HUES48 (cell line): ENCODE results near the gene TOX2.

Source experiments
- H3K27ac ChIP-seq: one replicate; pipeline ENCODE4 v1.7.0; 2013; ENCODE audit warnings: low read depth, low read length, inconsistent platforms
- H3K27me3 ChIP-seq: 2 replicates; pipeline ENCODE4 v1.6.1; 2013; ENCODE audit warnings: mild to moderate bottlenecking, low read length; ENCODE audit not compliant: control insufficient read depth, insufficient read depth
- H3K36me3 ChIP-seq: 2 replicates; pipeline ENCODE4 v1.6.1; 2013; ENCODE audit warnings: low read length; ENCODE audit not compliant: control insufficient read depth, insufficient read depth
- H3K4me1 ChIP-seq: 2 replicates; pipeline ENCODE4 v1.6.1; 2013; ENCODE audit warnings: mild to moderate bottlenecking, low read length; ENCODE audit not compliant: control insufficient read depth, insufficient read depth
- H3K4me3 ChIP-seq: 2 replicates; pipeline ENCODE4 v1.5.1; 2013; ENCODE audit warnings: mild to moderate bottlenecking, low read depth, low read length
- H3K9ac ChIP-seq: 2 replicates; pipeline ENCODE4 v1.6.1; 2013; ENCODE audit warnings: mild to moderate bottlenecking, low read depth, low read length, moderate library complexity
- H3K9me3 ChIP-seq: 2 replicates; pipeline ENCODE4 v1.6.1; 2013; ENCODE audit warnings: low read length; ENCODE audit not compliant: control insufficient read depth, insufficient read depth

Gene TOX2

DNA sequence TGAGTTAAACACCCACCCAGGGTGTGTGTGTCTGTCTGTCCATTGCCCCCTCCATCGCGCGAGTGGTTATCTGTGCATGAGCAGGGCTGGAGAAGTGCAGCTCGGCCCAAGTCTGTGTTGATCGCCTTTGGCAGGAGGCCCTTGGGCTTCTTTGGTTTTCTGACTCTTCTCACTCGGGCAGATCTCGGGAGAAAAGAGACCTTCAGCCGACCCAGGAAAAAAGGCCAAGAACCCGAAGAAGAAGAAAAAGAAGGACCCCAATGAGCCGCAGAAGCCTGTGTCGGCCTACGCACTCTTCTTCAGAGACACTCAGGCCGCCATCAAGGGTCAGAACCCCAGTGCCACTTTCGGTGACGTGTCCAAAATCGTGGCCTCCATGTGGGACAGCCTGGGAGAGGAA, 139.5 kb downstream of the TOX2 start:
- Histone ChIP-seq H3K27ac (no peak overlapping the region), H3K27me3 (no peaks in the 10 kb centered on the region), H3K4me3 (no peak overlapping the region), H3K4me1 (no peaks in the 10 kb centered on the region), H3K9me3 (no peaks in the 10 kb centered on the region), H3K9ac (no peak overlapping the region), H3K36me3 (no peaks in the 10 kb centered on the region)

DNA sequence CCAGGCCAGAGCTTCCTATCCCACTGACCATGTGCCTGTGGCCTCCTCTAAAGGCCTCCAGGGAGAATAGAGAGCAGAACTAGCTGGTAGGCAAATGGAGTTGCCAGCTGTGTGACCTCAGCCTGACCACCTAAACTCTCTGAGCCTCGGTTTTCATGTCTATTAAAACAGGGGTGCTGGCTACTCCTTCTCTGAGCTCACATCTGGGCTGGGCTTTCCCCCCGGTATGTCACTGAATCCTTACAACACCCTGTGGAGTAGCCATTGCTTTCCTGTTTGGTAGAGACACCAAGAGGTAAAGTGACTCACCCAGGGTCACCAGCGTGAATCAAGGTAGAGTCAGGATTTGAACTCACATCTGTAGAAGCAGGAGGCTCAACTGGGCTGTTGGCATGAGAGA, 140.2 kb downstream of the TOX2 start:
- H3K27me3 ChIP-seq, result no peaks in the 10 kb centered on the region
- H3K9ac ChIP-seq, result no peak overlapping the region
- no peak overlapping the region for H3K27ac ChIP-seq
- no peaks in the 10 kb centered on the region for H3K9me3 ChIP-seq
- H3K4me3 ChIP-seq, result no peak overlapping the region
- H3K4me1 ChIP-seq, result no peaks in the 10 kb centered on the region
- H3K36me3 ChIP-seq, result no peaks in the 10 kb centered on the region

DNA sequence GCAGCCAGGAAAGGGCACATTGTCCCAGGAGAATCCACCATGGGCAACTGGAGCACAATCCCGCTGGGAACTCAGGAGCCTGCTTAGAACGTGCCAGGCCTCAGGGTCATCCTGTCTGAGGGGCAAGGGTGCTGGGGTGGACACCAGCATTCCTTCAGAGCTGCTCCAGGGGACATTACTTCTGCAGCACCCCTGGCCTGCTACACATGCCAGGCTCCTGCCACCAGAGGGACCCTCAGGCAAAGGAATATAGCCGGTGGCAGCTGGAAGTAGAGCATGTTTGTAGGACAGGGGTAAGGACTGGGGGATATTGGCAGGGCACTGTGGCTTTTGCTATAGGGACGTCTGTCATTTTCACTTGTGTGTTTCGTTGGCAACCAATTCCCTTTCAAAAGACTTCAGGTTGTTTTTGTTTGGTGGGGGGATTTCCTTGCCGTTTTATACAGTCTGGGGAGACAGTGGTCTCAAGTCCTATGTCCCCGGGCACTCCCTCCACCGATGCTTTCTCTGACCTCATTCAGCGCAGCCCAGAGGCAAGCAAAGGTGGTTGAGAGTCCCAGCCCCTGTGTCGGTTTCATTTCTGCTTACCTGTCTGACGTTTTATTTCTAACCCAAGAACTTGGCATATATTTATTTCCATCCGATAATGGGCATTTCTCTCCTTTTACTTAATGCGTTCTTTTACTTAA, 141.5 kb downstream of the TOX2 start:
- H3K9ac ChIP-seq, result no peak overlapping the region
- H3K4me1 ChIP-seq, result no peaks in the 10 kb centered on the region
- no peaks in the 10 kb centered on the region for H3K36me3 ChIP-seq
- H3K4me3 ChIP-seq, result no peak overlapping the region
- H3K27me3 ChIP-seq, result no peaks in the 10 kb centered on the region
- no peaks in the 10 kb centered on the region for H3K9me3 ChIP-seq
- no peak overlapping the region for H3K27ac ChIP-seq

DNA sequence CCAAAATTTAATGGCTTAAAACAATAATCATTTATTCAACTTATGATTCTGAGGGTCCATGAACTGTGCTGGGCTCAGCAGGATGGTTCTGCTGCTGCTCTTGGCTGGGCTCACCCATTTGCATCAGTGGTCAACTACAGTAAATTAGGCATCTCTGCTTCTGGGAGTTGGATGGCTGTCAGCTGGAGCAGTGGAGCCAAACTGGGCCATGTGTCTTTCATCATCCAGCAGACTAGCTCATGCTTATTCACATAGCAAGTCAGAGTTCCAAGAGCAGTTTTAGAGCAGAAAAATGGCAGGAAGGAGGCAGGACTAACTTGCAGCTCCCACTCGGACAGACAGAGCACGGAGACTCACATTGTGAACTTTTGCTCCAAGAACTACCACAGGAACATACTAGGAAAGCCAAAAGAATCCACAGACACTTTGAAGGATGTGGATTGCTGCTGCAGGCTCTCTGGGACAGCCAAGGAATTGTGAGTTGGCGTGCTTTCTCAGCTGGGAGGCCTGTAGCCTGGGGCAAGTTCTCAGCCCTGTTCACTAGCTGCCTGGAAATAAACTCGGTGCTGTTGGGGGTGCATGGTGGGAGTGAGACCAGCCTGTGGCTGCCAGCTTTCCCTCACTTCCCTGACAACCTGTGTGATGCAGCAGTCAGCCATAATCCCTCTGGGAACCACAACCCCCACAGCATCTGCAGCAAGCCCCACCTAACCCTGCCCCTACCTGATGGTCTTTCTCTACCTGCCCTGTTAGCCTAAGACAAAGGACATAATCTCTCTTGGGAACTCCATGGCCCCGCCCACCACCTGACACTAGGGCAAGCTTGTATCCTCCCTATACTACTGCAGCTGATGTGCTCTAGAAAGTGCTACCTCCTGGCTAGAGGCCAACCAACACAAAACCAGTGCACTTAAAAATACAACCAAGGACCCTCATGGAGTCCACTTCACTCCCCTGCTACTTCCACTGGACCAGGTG, 143.3 kb downstream of the TOX2 start:
- H3K4me3 ChIP-seq, result no peak overlapping the region
- no peak overlapping the region for H3K9ac ChIP-seq
- no peaks in the 10 kb centered on the region for H3K36me3 ChIP-seq
- H3K27me3 ChIP-seq, result no peaks in the 10 kb centered on the region
- H3K9me3 ChIP-seq, result no peaks in the 10 kb centered on the region
- no peaks in the 10 kb centered on the region for H3K4me1 ChIP-seq
- no peak overlapping the region for H3K27ac ChIP-seq

DNA sequence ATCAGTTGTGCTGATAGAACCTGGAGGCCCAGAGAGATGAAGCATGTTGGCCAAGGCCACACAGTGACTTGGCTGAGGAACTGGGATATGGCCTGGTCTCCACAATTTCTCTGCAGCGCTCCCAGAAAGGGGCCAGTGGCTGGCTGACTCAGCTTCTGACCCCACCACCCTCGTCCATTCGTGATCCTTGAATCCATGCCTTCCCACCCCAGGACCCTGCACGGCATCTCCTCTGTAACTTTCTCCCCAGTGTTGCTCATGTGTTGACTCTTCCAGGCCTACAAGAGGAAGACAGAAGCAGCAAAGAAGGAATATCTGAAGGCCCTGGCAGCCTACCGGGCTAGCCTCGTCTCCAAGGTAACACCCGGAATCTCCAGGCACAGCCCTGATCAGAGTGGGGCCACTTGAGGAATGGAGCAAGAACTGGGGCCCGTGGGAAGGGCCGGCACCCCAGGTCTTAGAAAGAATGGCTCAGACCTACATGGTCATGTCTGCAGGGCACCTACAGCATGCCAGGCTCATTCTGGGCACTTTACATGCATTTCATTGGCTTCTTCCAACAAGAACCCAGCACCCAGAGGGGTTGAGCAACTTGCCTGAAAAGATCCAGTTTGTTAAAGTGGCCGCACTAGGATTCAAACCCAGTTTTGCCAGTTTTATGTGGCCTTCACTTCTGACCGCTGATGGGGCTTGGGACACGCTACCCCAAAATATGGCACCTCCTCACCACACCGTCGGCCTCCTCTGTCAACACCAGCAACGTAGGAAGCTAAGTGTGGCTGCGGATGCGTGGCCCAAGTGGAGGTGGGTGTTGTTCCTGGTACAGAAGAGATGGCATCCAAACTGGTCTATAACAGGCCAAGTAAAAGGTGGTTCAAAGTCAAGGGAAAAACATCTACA, 150.1 kb downstream of the TOX2 start:
- Histone ChIP-seq H3K9ac (no peak overlapping the region), H3K9me3 (no peaks in the 10 kb centered on the region), H3K36me3 (no peaks in the 10 kb centered on the region), H3K4me1 (no peaks in the 10 kb centered on the region), H3K27me3 (no peaks in the 10 kb centered on the region), H3K4me3 (no peak overlapping the region), H3K27ac (no peak overlapping the region)

DNA sequence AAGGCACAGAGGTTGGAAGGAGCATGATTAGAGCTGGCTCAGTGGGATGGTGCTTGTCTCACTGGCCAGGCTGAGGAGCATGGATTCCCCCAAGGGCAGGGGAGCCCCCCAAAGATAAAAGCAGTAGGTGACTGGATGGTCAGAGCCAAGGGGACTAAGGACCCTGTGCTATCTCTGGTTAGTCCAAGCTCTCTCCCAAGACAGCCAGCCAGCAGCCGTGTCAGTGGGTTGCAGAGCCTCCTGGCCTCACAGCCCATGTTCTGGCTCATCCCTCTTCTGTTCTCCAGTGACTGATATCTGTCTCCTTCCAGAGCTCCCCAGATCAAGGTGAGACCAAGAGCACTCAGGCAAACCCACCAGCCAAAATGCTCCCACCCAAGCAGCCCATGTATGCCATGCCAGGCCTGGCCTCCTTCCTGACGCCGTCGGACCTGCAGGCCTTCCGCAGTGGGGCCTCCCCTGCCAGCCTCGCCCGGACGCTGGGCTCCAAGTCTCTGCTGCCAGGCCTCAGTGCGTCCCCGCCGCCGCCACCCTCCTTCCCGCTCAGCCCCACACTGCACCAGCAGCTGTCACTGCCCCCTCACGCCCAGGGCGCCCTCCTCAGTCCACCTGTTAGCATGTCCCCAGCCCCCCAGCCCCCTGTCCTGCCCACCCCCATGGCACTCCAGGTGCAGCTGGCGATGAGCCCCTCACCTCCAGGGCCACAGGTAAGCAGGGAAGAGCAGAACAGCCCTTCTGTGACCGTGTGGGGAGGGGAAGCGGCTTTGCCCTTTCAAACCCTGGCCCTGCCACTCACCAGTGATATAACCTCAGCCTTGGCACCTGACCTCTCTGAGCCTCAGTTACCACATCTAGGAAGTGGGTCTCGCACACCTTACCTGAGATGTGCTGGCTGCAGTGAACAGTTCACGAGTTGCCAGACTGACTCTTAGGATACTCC, 151.0 kb downstream of the TOX2 start:
- no peaks in the 10 kb centered on the region for H3K36me3 ChIP-seq
- no peak overlapping the region for H3K4me3 ChIP-seq
- H3K4me1 ChIP-seq, result no peaks in the 10 kb centered on the region
- no peak overlapping the region for H3K9ac ChIP-seq
- no peaks in the 10 kb centered on the region for H3K27me3 ChIP-seq
- no peaks in the 10 kb centered on the region for H3K9me3 ChIP-seq
- no peak overlapping the region for H3K27ac ChIP-seq

DNA sequence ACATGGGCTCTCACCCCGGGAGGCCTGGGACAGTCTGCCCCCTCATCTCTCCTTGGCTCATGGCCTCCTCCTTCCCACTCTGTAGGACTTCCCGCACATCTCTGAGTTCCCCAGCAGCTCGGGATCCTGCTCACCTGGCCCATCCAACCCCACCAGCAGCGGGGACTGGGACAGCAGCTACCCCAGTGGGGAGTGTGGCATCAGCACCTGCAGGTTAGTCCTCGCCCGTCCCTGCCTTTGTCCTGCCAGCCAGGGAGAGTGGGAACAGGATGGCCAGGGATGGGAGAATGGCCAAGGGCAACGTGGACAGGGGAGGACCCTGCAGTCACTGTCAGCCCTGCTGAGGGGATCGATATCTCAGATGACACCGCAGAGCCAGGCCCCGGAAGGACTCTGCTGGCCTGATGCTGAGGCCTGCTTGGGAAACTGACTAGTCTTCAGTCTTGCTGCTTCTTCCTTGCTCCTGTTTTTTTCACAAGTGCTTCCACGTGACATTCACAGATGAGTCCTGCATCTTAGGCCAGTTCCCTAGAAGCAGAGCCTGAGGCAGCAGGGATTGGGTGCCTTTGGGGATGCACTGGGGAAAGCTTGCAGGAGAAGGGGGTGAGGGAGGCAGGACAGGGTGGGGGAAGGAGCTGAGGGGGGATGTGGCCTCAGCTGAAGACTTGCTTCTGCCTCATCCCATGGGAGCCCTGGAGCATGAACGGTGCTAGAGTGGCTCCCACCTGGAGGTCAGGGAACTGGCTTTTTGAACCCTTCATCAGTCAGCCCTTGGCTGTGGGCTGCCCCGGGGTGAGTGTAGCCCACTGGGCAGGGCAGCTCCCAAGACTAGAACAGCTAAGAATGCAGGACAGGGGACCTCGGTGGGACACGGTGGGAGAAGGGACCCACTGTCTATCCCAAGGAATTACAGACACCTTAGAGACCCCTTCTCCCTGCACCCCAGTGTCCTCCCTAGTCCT, 152.3 kb downstream of the TOX2 start:
- Histone ChIP-seq H3K27ac (no peak overlapping the region), H3K4me3 (no peak overlapping the region), H3K9me3 (no peaks in the 10 kb centered on the region), H3K9ac (no peak overlapping the region), H3K27me3 (no peaks in the 10 kb centered on the region), H3K36me3 (no peaks in the 10 kb centered on the region), H3K4me1 (no peaks in the 10 kb centered on the region)

DNA sequence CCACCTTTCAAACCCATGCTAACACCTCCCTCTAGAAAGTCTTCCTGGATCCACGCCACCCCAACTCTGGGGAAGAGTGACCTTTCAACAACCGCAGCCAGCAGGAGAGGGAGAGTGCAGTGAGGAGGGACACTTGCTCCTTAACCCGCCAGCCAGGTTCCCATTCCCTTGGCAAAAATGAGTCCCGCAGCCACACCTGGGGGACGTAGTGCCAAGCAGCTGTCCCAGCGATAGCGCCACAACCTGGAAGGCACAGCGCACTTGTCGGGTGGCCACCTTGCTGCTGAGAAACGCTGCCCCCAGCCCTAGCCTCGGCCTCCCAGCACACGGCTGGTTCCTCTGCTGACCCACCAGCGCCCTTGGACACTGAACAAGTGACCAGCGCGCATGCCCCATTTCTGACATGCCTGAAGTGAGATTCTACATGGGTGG, 153.0 kb downstream of the TOX2 start:
- H3K4me3 ChIP-seq, result no peak overlapping the region
- H3K9ac ChIP-seq, result no peak overlapping the region
- H3K4me1 ChIP-seq, result no peaks in the 10 kb centered on the region
- H3K27ac ChIP-seq, result no peak overlapping the region
- no peaks in the 10 kb centered on the region for H3K36me3 ChIP-seq
- H3K9me3 ChIP-seq, result no peaks in the 10 kb centered on the region
- H3K27me3 ChIP-seq, result no peaks in the 10 kb centered on the region

DNA sequence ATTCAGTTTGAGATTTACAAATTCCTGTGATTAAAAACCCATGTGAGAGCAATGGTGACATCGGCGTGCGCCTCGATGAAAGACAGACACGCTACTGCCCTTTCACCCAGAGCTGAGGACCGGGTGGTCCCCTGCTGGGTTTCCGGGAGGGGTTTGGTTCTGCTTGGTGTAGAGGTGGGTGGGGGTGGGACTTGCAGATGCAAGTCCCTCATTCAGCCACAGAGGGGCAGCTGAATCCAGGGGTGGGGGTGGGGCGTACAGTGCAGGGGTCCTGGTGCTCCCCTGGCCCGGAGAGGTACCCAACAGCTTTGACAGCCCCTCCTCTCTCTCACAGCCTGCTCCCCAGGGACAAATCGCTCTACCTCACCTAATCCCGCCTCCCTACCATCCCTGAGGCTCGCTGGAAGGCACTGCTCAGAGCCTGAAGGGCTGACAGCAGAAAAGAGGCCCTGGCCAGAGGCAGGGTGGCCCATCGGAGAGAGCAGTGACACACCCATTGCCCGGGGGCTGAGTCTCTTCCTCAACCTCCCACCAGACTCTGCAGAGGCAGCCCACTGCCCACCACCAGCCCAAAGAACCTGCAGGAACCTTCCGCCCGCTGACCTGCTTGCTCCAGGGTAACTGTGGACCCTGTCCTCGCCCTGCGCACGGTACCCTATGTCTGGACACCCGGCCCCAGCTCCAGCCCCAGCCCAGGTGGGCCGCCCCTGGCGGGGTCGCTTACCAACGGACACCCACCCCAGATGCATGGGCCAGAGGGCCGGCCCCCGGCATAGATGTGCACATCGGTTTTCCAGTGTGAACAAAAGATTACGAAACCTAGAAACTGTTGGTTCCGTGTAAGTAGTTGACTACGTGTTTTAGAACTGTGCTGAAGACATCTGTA, 153.9 kb downstream of the TOX2 start:
- H3K9me3 ChIP-seq, result no peaks in the 10 kb centered on the region
- H3K9ac ChIP-seq, result no peak overlapping the region
- no peaks in the 10 kb centered on the region for H3K4me1 ChIP-seq
- no peak overlapping the region for H3K27ac ChIP-seq
- H3K36me3 ChIP-seq, result no peaks in the 10 kb centered on the region
- H3K27me3 ChIP-seq, result no peaks in the 10 kb centered on the region
- H3K4me3 ChIP-seq, result no peak overlapping the region
